ENCODE measurements around the gene SLC27A5.
A peak's percentile ranks its signal among the peaks of the same experiment; 100 is the strongest.

Gene SLC27A5

DNA sequence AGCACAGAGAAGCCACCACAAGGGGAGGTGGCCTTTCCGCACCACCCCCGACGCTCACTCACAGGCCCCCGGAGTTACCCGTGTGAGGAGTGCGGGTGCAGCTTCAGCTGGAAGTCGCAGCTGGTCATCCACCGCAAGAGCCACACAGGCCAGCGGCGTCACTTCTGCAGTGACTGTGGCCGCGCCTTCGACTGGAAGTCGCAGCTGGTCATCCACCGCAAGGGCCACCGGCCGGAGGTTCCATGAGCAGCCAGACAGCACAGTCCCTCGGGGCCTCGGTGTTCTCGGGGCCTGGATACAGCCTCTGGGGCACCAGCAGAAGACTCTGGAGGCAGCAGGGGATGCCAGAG, 31.3 kb downstream of the SLC27A5 start:
- ChIA-PET CTCF (interaction anchor here (0.9 kb wide), 1 partner anchor 34 kb away, joined by 4 read pairs; no protein-coding TSS in a partner anchor), POLR2A (no interaction called here)
- TF ChIP-seq, protein P1, sequence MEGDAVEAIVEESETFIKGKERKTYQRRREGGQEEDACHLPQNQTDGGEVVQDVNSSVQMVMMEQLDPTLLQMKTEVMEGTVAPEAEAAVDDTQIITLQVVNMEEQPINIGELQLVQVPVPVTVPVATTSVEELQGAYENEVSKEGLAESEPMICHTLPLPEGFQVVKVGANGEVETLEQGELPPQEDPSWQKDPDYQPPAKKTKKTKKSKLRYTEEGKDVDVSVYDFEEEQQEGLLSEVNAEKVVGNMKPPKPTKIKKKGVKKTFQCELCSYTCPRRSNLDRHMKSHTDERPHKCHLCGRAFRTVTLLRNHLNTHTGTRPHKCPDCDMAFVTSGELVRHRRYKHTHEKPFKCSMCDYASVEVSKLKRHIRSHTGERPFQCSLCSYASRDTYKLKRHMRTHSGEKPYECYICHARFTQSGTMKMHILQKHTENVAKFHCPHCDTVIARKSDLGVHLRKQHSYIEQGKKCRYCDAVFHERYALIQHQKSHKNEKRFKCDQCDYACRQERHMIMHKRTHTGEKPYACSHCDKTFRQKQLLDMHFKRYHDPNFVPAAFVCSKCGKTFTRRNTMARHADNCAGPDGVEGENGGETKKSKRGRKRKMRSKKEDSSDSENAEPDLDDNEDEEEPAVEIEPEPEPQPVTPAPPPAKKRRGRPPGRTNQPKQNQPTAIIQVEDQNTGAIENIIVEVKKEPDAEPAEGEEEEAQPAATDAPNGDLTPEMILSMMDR (IDR thresholded peaks at IDR 0.05; ENCODE audit: control extremely low read depth, extremely low read depth, low read depth, missing control alignments): no peak
- no peak for DNase-seq (ENCODE audit: extremely low spot score)

DNA sequence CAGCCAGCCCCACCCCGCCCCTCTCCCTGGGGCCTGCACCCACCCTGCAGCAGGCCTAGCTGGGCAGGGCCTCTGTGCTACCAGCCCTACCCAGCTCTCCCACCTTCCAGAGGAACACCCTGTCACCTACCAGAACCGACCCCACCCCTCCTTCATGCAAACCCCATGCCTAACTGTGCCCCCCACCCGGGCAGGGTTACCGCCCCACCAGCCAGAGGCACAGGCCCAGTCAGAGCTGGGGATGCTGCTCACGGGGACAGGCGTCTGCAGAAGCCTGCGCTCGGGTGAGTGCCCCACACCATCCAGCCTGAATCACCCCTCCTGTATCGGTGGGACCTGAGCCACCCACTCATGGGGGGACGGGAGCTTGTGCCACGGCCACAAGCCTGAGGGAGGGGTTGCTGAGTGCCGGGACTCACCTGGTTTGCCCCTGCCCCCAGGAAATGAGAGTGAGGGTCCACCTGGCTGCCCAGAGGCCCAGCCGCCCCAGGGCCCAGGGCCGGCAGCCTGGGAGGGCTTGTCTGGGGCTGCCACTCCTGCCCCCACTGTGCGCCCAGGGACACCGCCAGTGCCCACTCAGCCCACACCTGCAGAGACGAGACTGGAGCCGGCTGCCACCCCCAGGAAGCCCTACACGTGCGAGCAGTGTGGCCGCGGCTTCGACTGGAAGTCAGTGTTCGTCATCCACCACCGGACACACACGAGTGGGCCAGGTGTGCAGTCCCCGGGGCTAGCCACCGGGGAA, 31.9 kb downstream of the SLC27A5 start:
- no peak for DNase-seq (ENCODE audit: extremely low spot score)
- CTCF ChIA-PET: interaction anchor here (0.9 kb wide), 1 partner anchor 34 kb away, joined by 4 read pairs; no protein-coding TSS in a partner anchor
- TF ChIP-seq, protein P1 (IDR thresholded peaks at IDR 0.05; ENCODE audit: control extremely low read depth, extremely low read depth, low read depth, missing control alignments): no peak
- POLR2A ChIA-PET: no interaction called here

DNA sequence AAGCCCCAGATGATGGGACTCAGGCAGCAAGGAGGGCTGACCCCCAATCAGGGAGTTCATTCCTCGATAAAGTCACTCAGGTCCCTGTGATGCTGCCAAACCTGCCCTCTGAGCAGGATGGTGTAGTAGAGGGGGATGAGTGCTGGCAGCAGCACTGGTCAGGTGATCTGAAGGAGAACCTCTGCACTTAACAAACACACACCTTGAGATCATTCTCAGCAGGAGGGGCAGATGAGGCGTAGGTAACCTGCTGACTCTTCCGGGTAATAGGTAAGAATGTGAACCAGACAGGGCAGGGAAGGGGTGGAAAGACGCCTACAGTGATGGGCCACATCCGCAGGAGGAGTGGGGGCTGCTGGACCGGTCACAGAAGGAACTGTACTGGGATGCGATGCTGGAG, 32.5 kb downstream of the SLC27A5 start:
- ChIA-PET POLR2A (no interaction called here), CTCF (interaction anchor here (1.0 kb wide), 1 partner anchor 10 kb away, joined by 3 read pairs; no protein-coding TSS in a partner anchor)
- no peak for DNase-seq (ENCODE audit: extremely low spot score)
- TF ChIP-seq, protein P1 (IDR thresholded peaks at IDR 0.05; ENCODE audit: control extremely low read depth, extremely low read depth, low read depth, missing control alignments): no peak

DNA sequence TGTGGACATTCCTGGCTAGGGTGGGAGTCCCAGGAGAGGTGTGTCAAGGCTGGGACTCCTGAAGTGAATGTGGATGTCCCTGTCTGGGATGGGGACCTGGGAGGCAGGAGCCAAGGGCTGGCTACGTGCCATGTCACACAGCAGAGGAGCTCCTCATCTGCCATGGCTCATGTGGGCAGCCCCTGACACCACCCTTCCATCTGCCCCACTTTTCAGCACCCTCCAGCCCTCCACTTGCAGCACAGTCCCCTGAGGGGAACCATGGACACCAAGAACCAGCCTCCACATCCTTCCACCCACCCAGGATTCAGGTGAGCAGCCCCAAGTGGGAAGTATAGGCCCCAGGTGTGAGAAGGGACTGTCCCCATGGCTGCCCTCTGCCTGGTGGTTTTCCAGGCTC, 33.9 kb downstream of the SLC27A5 start:
- TF ChIP-seq, protein P1 (IDR thresholded peaks at IDR 0.05; ENCODE audit: control extremely low read depth, extremely low read depth, low read depth, missing control alignments): no peak
- ChIA-PET CTCF (interaction anchor here (1.7 kb wide), 1 partner anchor 11 kb away, joined by 3 read pairs; no protein-coding TSS in a partner anchor), POLR2A (interaction anchor here (0.6 kb wide), 1 partner anchor 10 kb away, joined by 3 read pairs; no protein-coding TSS in a partner anchor)
- no peak for DNase-seq (ENCODE audit: extremely low spot score)

DNA sequence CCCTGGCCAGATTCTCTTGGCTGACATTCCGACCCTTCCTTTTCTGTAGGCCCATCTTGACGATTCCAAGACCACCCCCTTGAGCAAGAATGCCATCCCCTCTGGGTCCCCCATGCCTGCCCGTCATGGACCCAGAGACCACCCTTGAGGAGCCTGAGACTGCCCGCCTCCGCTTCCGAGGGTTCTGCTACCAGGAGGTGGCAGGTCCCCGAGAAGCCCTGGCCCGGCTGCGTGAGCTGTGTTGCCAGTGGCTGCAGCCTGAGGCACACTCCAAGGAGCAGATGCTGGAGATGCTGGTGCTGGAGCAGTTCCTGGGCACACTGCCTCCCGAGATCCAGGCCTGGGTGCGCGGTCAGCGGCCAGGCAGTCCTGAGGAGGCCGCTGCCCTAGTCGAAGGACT, 34.7 kb downstream of the SLC27A5 start:
- TF ChIP-seq, protein P1 (IDR thresholded peaks at IDR 0.05; ENCODE audit: control extremely low read depth, extremely low read depth, low read depth, missing control alignments): no peak
- DNase-seq (ENCODE audit: extremely low spot score): no peak
- ChIA-PET POLR2A (no interaction called here), CTCF (interaction anchor here (1.7 kb wide), 1 partner anchor 12 kb away, joined by 3 read pairs; no protein-coding TSS in a partner anchor)

DNA sequence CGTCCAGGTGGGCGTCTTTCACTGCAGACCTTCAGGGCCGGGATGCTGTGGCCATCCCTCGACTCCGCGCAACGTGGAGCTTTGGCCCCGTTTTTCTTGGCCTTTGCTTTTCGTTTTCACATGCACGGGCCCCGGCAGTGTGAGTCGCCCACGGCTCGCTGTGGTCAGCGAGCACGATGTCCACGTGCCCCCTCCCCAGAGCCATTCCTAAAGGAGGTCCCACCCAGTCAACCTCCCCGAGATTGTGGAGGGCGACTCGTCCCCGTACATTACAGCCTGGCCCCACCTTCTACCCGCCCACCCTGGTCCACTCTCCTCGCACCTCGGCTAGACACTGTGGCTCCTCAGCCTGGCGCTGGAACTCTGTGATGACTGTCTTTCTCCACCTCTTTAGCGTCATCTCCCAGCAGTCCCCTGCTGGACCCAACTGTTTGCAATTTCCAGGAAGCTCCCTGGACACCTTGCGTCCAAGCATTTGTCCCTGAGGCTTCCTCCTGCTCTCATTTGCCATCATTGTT, 35.2 kb downstream of the SLC27A5 start:
- ChIA-PET POLR2A (no interaction called here), CTCF (interaction anchor here (1.7 kb wide), 1 partner anchor 12 kb away, joined by 3 read pairs; no protein-coding TSS in a partner anchor)
- DNase-seq (ENCODE audit: extremely low spot score): peak; percentile 29
- TF ChIP-seq, protein P1 (IDR thresholded peaks at IDR 0.05; ENCODE audit: control extremely low read depth, extremely low read depth, low read depth, missing control alignments): no peak

Data from GM10248 (cell line).